C4-2B (cell line): ENCODE measurements around the gene TTC34.

Source experiments
- ZFX ChIP-seq: fragments of 450-650 bp; IDR thresholded peaks from 2 replicates; pipeline ENCODE4 v1.6.1; 2017
- TF ChIP-seq, protein P1 (sequence below): fragments of 450-650 bp; conservative IDR thresholded peaks from 2 replicates; pipeline ENCODE4 v1.5.1; 2017; ENCODE audit warnings: mild to moderate bottlenecking

DNA sequence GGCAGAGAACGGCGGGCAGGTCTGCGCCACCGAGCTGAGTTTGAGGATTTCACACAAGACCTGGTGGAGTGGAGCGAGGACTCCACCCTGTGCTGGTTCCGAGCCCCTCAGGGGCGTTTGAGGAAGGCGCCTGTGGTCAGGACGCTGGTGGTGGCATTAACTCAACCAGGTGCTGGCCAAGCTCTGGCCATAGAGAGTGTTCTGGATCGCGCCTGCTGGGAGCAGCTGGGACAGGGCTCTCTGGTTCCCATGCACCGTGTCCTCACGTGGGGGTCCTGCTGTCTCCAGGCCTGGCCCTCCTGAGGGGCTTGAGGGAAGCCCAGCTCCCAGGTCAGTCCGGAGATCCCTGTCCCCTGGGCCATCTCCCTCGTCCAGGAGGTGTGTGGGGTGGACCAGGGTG lies 24.8 kb upstream of the TTC34 start:
- TF ChIP-seq, protein P1, sequence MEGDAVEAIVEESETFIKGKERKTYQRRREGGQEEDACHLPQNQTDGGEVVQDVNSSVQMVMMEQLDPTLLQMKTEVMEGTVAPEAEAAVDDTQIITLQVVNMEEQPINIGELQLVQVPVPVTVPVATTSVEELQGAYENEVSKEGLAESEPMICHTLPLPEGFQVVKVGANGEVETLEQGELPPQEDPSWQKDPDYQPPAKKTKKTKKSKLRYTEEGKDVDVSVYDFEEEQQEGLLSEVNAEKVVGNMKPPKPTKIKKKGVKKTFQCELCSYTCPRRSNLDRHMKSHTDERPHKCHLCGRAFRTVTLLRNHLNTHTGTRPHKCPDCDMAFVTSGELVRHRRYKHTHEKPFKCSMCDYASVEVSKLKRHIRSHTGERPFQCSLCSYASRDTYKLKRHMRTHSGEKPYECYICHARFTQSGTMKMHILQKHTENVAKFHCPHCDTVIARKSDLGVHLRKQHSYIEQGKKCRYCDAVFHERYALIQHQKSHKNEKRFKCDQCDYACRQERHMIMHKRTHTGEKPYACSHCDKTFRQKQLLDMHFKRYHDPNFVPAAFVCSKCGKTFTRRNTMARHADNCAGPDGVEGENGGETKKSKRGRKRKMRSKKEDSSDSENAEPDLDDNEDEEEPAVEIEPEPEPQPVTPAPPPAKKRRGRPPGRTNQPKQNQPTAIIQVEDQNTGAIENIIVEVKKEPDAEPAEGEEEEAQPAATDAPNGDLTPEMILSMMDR: no peak
- no peak for TF ChIP-seq ZFX
